Suprapubic skin (tissue), 4 donors: ENCODE data around the gene BDH1. TPM values are rescaled to one million over a fixed set of nuclear protein-coding genes. Genes with fewer than 3 reads are reported as not detected.
A peak's percentile ranks its signal among the peaks of the same experiment; 100 is the strongest.

Experiments
- DNase-seq, 2 donors: peaks; one replicate each; pipeline ENCODE4 v3.0.0-alpha.2; 2019; ENCODE audit warnings: low spot score in 2 of 2
- H3K27ac ChIP-seq: fragments of 200-600 bp; sonication (generic); one replicate; pipeline ENCODE4 v1.5.1; 2019
- H3K27me3 ChIP-seq: fragments of 200-600 bp; sonication (generic); one replicate; pipeline ENCODE4 v1.5.1; 2019
- H3K36me3 ChIP-seq: fragments of 200-600 bp; sonication (generic); one replicate; pipeline ENCODE4 v1.5.1; 2019
- H3K4me1 ChIP-seq: fragments of 200-600 bp; sonication (generic); one replicate; pipeline ENCODE4 v1.5.1; 2019
- H3K4me3 ChIP-seq: fragments of 200-600 bp; sonication (generic); one replicate; pipeline ENCODE4 v1.5.1; 2019; ENCODE audit warnings: mild to moderate bottlenecking
- H3K9me3 ChIP-seq: fragments of 200-600 bp; sonication (generic); one replicate; pipeline ENCODE4 v1.5.1; 2019
- CTCF ChIP-seq, 2 donors: fragments of 200-600 bp in 1 of 2; fragments of 450-650 bp in 1 of 2; sonication (generic) in 1 of 2; IDR thresholded peaks; one replicate each; pipeline ENCODE4 v1.5.1; 2016 to 2019; ENCODE audit warnings: antibody characterized with exemption in 2 of 2, mild to moderate bottlenecking in 1 of 2, moderate library complexity in 1 of 2
- EP300 ChIP-seq: sonication (generic); formaldehyde crosslinking; IDR thresholded peaks from one replicate; pipeline ENCODE4 v1.6.1; 2017; ENCODE audit warnings: antibody characterized with exemption
- POLR2A ChIP-seq, 2 donors: fragments of 450-650 bp; IDR thresholded peaks; one replicate each; pipeline ENCODE4 v1.6.1; 2017; ENCODE audit warnings: antibody characterized with exemption in 2 of 2, mild to moderate bottlenecking in 2 of 2, moderate library complexity in 2 of 2
- POLR2AphosphoS5 ChIP-seq, 3 donors: sonication (generic); formaldehyde crosslinking; IDR thresholded peaks; one replicate each; pipeline ENCODE4 v1.6.1; 2017; ENCODE audit warnings: antibody characterized with exemption in 3 of 3
- WGBS: methylation state at CpG from one replicate; pipeline ENCODE4 v1.1.5; 2018; 5-methylcytosine and 5-hydroxymethylcytosine counted together
- total RNA-seq, 4 donors: library from RNA; depleted of rRNA; stranded (reverse); fragments of >200 nt; gene quantifications; one replicate each; pipeline ENCODE4 v1.1.0, GENCODE V29; 2016

Gene BDH1
- total RNA-seq, 4 donors from 2014 or later, result 40.7 to 70.7 (median 43.1) TPM

DNA sequence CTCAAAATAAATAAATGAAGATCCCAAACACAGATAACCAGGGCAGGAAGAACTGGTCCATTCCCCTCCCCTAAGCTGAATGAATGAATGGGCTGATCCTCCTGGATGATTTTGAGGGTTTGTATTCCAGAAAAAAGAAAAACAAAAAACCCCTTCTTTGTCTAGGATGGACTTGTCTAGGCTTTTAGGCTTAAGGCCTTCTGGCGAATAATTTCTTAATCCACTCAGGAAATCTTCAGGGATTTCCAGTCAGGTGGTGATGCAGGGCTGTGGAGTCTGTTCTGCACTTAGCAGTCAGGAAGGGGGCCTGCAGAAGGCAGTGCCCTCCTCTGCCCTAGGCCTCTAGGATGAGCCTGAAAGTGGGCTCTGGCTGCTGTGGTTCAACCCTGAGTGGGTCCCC, 52.1 kb downstream of the BDH1 start:
- Histone ChIP-seq H3K4me3 (no peak overlapping the region), H3K4me1 (peaks cover 53% of the 10 kb centered on the region), H3K27ac (peak overlapping the region; percentile 43), H3K9me3 (no peaks in the 10 kb centered on the region), H3K27me3 (no peaks in the 10 kb centered on the region), H3K36me3 (no peaks in the 10 kb centered on the region)
- TF ChIP-seq POLR2A (IDR thresholded peaks at IDR 0.05), result no peak
- TF ChIP-seq EP300, result no peak
- TF ChIP-seq CTCF (IDR thresholded peaks at IDR 0.05), result no peak
- TF ChIP-seq POLR2AphosphoS5 (IDR thresholded peaks at IDR 0.05), result no peak
- WGBS, result 69% methylated on average over 1 of the region's 1 CpG
- DNase-seq, result no peak

GRCh38 chr3:197501879-197502620, 53.7 kb downstream of the BDH1 start:
- Histone ChIP-seq H3K27me3 (no peaks in the 10 kb centered on the region), H3K4me1 (peaks cover 45% of the 10 kb centered on the region), H3K4me3 (no peak overlapping the region), H3K27ac (peak overlapping the region; percentile 32), H3K9me3 (no peaks in the 10 kb centered on the region), H3K36me3 (no peaks in the 10 kb centered on the region)
- no peak for DNase-seq
- peak; percentile 43 to 58 for TF ChIP-seq CTCF (IDR thresholded peaks at IDR 0.05)
- TF ChIP-seq EP300, result no peak
- 56% methylated on average over 8 of the region's 12 CpGs for WGBS

GRCh38 chr3:197501496-197501878, 54.3 kb downstream of the BDH1 start:
- no peak overlapping the region for H3K4me3 ChIP-seq
- TF ChIP-seq POLR2A (IDR thresholded peaks at IDR 0.05), result no peak
- TF ChIP-seq POLR2AphosphoS5 (IDR thresholded peaks at IDR 0.05), result no peak
- TF ChIP-seq EP300, result no peak
- TF ChIP-seq CTCF (IDR thresholded peaks at IDR 0.05), result no peak
- no peaks in the 10 kb centered on the region for H3K9me3 ChIP-seq
- no peaks in the 10 kb centered on the region for H3K36me3 ChIP-seq
- peak overlapping the region; percentile 32 for H3K27ac ChIP-seq
- WGBS, result 100% methylated on average over 1 of the region's 1 CpG
- DNase-seq, result no peak
- peaks cover 46% of the 10 kb centered on the region for H3K4me1 ChIP-seq
- H3K27me3 ChIP-seq, result no peaks in the 10 kb centered on the region

GRCh38 chr3:197500812-197501211, 55.0 kb downstream of the BDH1 start:
- no peak for TF ChIP-seq CTCF (IDR thresholded peaks at IDR 0.05)
- TF ChIP-seq POLR2A (IDR thresholded peaks at IDR 0.05), result no peak
- TF ChIP-seq POLR2AphosphoS5 (IDR thresholded peaks at IDR 0.05), result no peak
- TF ChIP-seq EP300, result no peak
- Histone ChIP-seq H3K27ac (peak overlapping the region; percentile 32), H3K9me3 (no peaks in the 10 kb centered on the region), H3K4me3 (no peak overlapping the region), H3K36me3 (no peaks in the 10 kb centered on the region), H3K27me3 (no peaks in the 10 kb centered on the region), H3K4me1 (peaks cover 50% of the 10 kb centered on the region)
- DNase-seq, result no peak

GRCh38 chr3:197499427-197499826, 56.3 kb downstream of the BDH1 start:
- DNase-seq, result no peak
- TF ChIP-seq CTCF (IDR thresholded peaks at IDR 0.05), result no peak
- no peak for TF ChIP-seq POLR2A (IDR thresholded peaks at IDR 0.05)
- no peak for TF ChIP-seq POLR2AphosphoS5 (IDR thresholded peaks at IDR 0.05)
- no peak for TF ChIP-seq EP300
- no peaks in the 10 kb centered on the region for H3K27me3 ChIP-seq
- no peaks in the 10 kb centered on the region for H3K36me3 ChIP-seq
- 67% methylated on average over 8 of the region's 8 CpGs for WGBS
- no peak overlapping the region for H3K27ac ChIP-seq
- H3K4me3 ChIP-seq, result no peak overlapping the region
- no peaks in the 10 kb centered on the region for H3K9me3 ChIP-seq
- peaks cover 48% of the 10 kb centered on the region for H3K4me1 ChIP-seq
